Ascending aorta (tissue), 2 donors: Measurements from ENCODE around the gene FAM98B. TPM values are rescaled to one million over a fixed set of nuclear protein-coding genes. Genes with fewer than 3 reads are reported as not detected.

Experiments used
- DNase-seq, 2 donors: peaks; one replicate each; pipeline ENCODE4 v3.0.0-alpha.2; 2019; ENCODE audit warnings: low spot score in 2 of 2
- H3K27ac ChIP-seq, 2 donors: fragments of 200-600 bp; sonication (generic); one replicate each; pipeline ENCODE4 v1.5.1; 2016 to 2017; ENCODE audit warnings: mild to moderate bottlenecking in 1 of 2
- H3K27me3 ChIP-seq: fragments of 200-600 bp; sonication (generic); one replicate; pipeline ENCODE4 v1.5.1; 2017
- H3K36me3 ChIP-seq, 2 donors: fragments of 200-600 bp; sonication (generic); one replicate each; pipeline ENCODE4 v1.5.1; 2016
- H3K4me1 ChIP-seq, 2 donors: fragments of 200-600 bp; sonication (generic); one replicate each; pipeline ENCODE4 v1.5.1; 2016 to 2017; ENCODE audit warnings: mild to moderate bottlenecking in 1 of 2
- H3K4me3 ChIP-seq, 2 donors: fragments of 200-600 bp; sonication (generic); one replicate each; pipeline ENCODE4 v1.5.1; 2016 to 2017; ENCODE audit warnings: mild to moderate bottlenecking in 1 of 2
- H3K9me3 ChIP-seq, 2 donors: fragments of 200-600 bp; sonication (generic); one replicate each; pipeline ENCODE4 v1.5.1; 2016
- CTCF ChIP-seq, 3 experiments: fragments of 200-600 bp in 2 of 3; fragments of 450-650 bp in 1 of 3; sonication (generic) in 2 of 3; IDR thresholded peaks; one replicate each; pipeline ENCODE4 v1.5.1; 2016 to 2019; ENCODE audit warnings: antibody characterized with exemption in 3 of 3, mild to moderate bottlenecking in 1 of 3, moderate library complexity in 1 of 3
- intact Hi-C: fragments of 100-400 bp; cut with DNase I; formaldehyde crosslinking; loops from one replicate; pipeline ENCODE4 v1.15.1; 2023
- total RNA-seq: library from RNA; depleted of rRNA; stranded (reverse); fragments of >200 nt; gene quantifications from one replicate; pipeline ENCODE4 v1.1.0, GENCODE V29; 2016

FAM98B gene
- total RNA-seq, 1 donor from 2014 or later, result 6.4 TPM

- no peaks in the 10 kb centered on the region for H3K9me3 ChIP-seq
- no peak for DNase-seq
- no peaks in the 10 kb centered on the region for H3K27me3 ChIP-seq
- peaks cover 0 to 2% of the 10 kb centered on the region in 2 donors for H3K4me1 ChIP-seq
- no peak overlapping the region for H3K27ac ChIP-seq
- no peak for TF ChIP-seq CTCF (IDR thresholded peaks at IDR 0.05)
- intact Hi-C loops, result no loop called here
- no peaks in the 10 kb centered on the region for H3K36me3 ChIP-seq
- no peak overlapping the region for H3K4me3 ChIP-seq
Measured at GRCh38 chr15:38487378-38487777, 33.5 kb downstream of the FAM98B start.

DNA sequence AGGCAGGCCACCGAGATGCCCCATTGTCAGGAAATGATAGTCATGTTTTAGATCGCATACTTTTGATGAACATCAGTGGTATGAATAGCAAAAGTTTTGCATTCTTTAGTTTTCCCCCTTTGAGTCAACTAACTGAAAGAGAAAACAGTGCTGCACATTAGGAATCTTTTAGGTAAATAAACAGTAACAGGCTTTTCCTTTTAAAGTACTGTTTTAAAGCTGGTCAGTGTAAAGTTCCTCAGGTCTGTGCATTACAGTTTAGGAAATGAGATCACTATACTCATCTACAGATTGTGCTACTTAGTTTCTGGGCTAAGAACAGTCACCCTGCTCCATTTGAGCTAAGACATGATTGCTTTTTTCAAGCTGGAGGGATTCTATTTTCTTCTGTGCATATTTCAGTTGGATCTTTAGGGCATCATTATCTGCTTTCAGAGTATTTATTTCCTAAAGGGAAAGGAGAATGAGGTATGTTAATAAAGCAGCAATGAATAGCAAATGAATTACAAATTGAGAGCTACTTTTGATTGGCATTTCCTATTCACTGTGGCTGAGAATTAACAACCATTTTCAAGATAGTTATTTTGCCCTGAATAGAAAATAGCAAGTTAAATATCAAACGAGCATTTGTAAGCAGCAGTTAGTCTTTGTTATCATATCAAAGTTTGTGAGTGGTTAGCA, 36.5 kb downstream of the FAM98B start:
- Histone ChIP-seq H3K4me1 (peaks cover 0 to 2% of the 10 kb centered on the region in 2 donors), H3K36me3 (no peaks in the 10 kb centered on the region), H3K27me3 (no peaks in the 10 kb centered on the region), H3K9me3 (no peaks in the 10 kb centered on the region), H3K27ac (peak overlapping the region; percentile 66 to 67), H3K4me3 (peak overlapping the region in 1 of 2 donors; percentile 19)
- intact Hi-C loops, result no loop called here
- no peak for DNase-seq
- TF ChIP-seq CTCF (IDR thresholded peaks at IDR 0.05), result no peak

- Histone ChIP-seq H3K4me1 (no peaks in the 10 kb centered on the region), H3K36me3 (no peaks in the 10 kb centered on the region), H3K4me3 (no peak overlapping the region), H3K27me3 (no peaks in the 10 kb centered on the region), H3K9me3 (no peaks in the 10 kb centered on the region), H3K27ac (no peak overlapping the region)
- DNase-seq, result no peak
- no peak for TF ChIP-seq CTCF (IDR thresholded peaks at IDR 0.05)
- intact Hi-C loops, result no loop called here
Measured at GRCh38 chr15:38496151-38496550, 42.2 kb downstream of the FAM98B start.

DNA sequence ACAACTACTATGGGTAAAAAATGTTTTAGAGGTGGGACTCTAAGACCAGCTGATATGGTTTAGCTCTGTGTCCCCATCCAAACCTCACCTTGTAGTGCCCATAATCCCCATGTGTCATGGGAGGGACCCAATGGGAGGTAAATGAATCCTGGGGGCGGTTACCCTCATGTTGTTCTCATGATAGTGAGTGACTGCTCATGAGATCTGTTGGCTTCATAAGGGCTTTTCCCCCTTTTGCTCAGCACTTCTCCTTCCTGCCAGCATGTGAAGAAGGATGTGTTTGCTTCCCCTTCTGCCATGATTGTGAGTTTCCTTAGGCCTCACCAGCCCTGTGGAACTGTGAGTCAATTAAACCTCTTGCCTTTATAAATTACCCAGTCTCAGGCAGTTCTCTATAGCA, 45.7 kb downstream of the FAM98B start:
- no peak for DNase-seq
- H3K4me1 ChIP-seq, result no peaks in the 10 kb centered on the region
- no peak overlapping the region for H3K4me3 ChIP-seq
- intact Hi-C loops, result no loop called here
- H3K27me3 ChIP-seq, result no peaks in the 10 kb centered on the region
- H3K27ac ChIP-seq, result no peak overlapping the region
- H3K9me3 ChIP-seq, result no peaks in the 10 kb centered on the region
- no peaks in the 10 kb centered on the region for H3K36me3 ChIP-seq
- no peak for TF ChIP-seq CTCF (IDR thresholded peaks at IDR 0.05)

DNA sequence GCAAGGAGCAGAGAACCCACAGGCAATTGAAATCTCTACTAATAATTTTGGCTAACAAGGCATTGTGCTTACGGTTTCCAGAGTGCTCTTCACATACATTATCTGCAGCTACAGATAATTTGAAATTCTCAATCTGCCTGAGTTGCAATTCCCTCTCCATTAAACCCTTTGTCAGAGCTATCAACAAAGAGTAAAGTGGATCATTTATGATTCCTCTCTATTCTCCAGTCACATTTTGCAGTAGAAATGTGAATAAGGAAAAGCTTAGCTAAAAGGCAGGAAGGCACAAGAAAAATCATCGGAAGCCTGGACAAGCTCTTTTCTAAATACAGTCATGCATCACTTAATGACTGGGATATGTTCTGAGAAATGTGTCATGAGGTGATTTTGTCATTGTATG, 49.6 kb downstream of the FAM98B start:
- no peak overlapping the region for H3K27ac ChIP-seq
- H3K9me3 ChIP-seq, result no peaks in the 10 kb centered on the region
- H3K36me3 ChIP-seq, result no peaks in the 10 kb centered on the region
- DNase-seq, result no peak
- TF ChIP-seq CTCF (IDR thresholded peaks at IDR 0.05), result no peak
- no peaks in the 10 kb centered on the region for H3K4me1 ChIP-seq
- H3K4me3 ChIP-seq, result no peak overlapping the region
- no peaks in the 10 kb centered on the region for H3K27me3 ChIP-seq
- intact Hi-C loops, result no loop called here
